ENCODE results near the gene GABPB2.

DNA sequence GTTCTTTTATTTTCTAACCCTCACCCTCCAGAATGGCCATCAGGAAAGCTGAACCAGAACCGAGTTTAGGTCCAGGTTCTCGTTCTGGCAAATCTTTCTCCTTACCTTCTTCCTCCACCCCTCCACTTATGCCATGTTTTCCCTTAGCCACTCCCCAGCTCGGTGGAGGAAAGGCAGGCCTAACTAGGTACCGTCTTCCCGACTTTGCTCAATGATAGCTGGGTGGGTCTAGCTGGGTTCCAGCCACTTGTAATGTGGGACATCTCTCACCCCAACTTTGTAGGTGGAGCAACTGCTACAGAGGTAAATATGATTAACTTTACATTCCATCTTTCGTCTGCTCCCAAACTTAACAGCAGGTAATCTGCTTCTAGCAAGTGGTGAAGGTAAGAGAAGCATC lies 33.5 kb upstream of the GABPB2 start:
- TF ChIP-seq TCF7L2 (IDR thresholded peaks at IDR 0.05; ENCODE audit: low read depth, low read length) (no peak), POLR2AphosphoS5 (IDR thresholded peaks at IDR 0.05; ENCODE audit: low read depth, low read length) (no peak), SIN3A (IDR thresholded peaks at IDR 0.05; ENCODE audit: borderline replicate concordance, insufficient read depth, low read depth, low read length) (no peak)

Data from Panc1 (cell line).